ENCODE measurements around the gene STRIT1. TPM values are rescaled to one million over a fixed set of nuclear protein-coding genes. Genes with fewer than 3 reads are reported as not detected.

Gene STRIT1
- total and polyA plus RNA-seq, 9 donors = not detected

DNA sequence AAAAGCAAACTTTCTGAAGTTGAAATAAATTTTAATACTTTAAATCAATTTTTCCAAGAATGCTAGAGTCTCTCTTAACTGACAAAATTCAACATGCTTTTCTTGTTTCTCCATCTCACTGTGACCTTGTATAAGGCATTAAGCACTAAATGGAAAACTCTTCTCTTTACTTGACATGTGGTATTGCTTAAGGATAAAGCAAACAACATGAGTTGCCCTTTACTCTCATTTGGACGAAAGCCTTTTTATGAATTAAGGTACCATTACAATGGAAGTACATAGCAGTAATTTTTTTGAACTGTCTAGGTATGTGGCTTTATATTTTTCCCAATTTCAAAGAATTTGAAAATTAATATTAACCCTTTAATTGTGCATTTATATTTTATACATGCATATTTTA lies 1.4 kb downstream of the STRIT1 start:
- no peaks in the 10 kb centered on the region for H3K36me3 ChIP-seq
- no peak overlapping the region for H3K4me3 ChIP-seq

DNA sequence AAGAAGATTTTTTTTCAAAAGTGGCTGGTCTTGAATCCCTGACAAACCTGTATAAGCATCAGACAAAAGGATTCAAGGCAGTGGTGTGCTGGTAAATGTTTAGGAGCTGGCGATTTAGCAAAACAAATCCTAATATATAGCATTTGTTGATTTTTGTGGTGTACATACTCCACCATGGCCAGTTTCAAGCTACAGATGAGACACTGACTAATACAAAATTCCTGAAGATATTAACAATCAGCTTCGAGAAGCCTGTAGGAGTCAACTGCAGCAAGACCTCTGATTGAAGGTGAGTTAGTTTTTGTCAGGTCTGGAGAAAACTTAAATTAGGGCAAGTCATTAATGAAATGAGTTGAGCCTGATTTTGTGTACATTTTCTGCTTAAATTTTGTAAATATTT lies 6.7 kb downstream of the STRIT1 start:
- no peak for DNase-seq
- 66 to 72% (median 67%) methylated on average over 2 of the region's 2 CpGs for WGBS, 3 donors
- no peaks in the 10 kb centered on the region for H3K4me1 ChIP-seq (ENCODE audit: insufficient read depth)

More for the DNA sequence above, 1.4 kb downstream of the STRIT1 start:
- no peaks in the 10 kb centered on the region for H3K9me3 ChIP-seq
- intact Hi-C loops (cut with DNase I) = no loop called here
- no peaks in the 10 kb centered on the region for H3K4me1 ChIP-seq (ENCODE audit: insufficient read depth)
- WGBS, 3 donors = 34 to 52% (median 37%) methylated on average over 1 of the region's 1 CpG
- H3K27me3 ChIP-seq = no peaks in the 10 kb centered on the region
- H3K27ac ChIP-seq = no peak overlapping the region
- no peak for TF ChIP-seq EP300 (IDR thresholded peaks at IDR 0.05)
- no peak for TF ChIP-seq POLR2A (IDR thresholded peaks at IDR 0.05)
- TF ChIP-seq, protein P1, sequence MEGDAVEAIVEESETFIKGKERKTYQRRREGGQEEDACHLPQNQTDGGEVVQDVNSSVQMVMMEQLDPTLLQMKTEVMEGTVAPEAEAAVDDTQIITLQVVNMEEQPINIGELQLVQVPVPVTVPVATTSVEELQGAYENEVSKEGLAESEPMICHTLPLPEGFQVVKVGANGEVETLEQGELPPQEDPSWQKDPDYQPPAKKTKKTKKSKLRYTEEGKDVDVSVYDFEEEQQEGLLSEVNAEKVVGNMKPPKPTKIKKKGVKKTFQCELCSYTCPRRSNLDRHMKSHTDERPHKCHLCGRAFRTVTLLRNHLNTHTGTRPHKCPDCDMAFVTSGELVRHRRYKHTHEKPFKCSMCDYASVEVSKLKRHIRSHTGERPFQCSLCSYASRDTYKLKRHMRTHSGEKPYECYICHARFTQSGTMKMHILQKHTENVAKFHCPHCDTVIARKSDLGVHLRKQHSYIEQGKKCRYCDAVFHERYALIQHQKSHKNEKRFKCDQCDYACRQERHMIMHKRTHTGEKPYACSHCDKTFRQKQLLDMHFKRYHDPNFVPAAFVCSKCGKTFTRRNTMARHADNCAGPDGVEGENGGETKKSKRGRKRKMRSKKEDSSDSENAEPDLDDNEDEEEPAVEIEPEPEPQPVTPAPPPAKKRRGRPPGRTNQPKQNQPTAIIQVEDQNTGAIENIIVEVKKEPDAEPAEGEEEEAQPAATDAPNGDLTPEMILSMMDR (IDR thresholded peaks at IDR 0.05) = no peak
- no peak for DNase-seq

DNA sequence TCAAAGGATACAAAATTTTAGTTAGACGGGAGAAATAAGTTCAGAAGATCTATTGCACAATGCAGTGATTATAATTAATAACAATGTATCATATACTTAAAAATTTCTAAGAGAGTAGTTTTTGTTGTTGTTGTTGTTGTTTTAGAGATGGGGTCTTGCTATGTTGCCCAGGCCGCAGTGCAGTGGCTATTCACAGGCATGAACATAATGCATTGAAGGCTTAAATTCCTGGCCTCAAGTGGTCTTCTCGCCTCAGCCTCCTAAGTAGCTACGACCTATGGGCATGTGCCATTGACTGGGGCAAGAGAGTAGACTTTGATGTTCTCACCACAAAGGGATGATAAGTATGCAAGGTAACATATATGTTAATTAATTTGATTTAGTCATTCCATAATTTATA lies 7.5 kb downstream of the STRIT1 start:
- WGBS, 3 donors = 85 to 93% (median 89%) methylated on average over 4 of the region's 4 CpGs
- no peak for TF ChIP-seq EP300 (IDR thresholded peaks at IDR 0.05)
- no peak for TF ChIP-seq POLR2A (IDR thresholded peaks at IDR 0.05)
- TF ChIP-seq, protein P1 (IDR thresholded peaks at IDR 0.05) = no peak

More for the DNA sequence above, 6.7 kb downstream of the STRIT1 start:
- TF ChIP-seq EP300 (IDR thresholded peaks at IDR 0.05) (no peak), POLR2A (IDR thresholded peaks at IDR 0.05) (no peak)
- TF ChIP-seq, protein P1 (IDR thresholded peaks at IDR 0.05) = no peak
- no peaks in the 10 kb centered on the region for H3K9me3 ChIP-seq
- H3K27me3 ChIP-seq = no peaks in the 10 kb centered on the region
- intact Hi-C loops (cut with DNase I) = no loop called here
- no peaks in the 10 kb centered on the region for H3K36me3 ChIP-seq
- no peak overlapping the region for H3K4me3 ChIP-seq
- no peak overlapping the region for H3K27ac ChIP-seq

DNA sequence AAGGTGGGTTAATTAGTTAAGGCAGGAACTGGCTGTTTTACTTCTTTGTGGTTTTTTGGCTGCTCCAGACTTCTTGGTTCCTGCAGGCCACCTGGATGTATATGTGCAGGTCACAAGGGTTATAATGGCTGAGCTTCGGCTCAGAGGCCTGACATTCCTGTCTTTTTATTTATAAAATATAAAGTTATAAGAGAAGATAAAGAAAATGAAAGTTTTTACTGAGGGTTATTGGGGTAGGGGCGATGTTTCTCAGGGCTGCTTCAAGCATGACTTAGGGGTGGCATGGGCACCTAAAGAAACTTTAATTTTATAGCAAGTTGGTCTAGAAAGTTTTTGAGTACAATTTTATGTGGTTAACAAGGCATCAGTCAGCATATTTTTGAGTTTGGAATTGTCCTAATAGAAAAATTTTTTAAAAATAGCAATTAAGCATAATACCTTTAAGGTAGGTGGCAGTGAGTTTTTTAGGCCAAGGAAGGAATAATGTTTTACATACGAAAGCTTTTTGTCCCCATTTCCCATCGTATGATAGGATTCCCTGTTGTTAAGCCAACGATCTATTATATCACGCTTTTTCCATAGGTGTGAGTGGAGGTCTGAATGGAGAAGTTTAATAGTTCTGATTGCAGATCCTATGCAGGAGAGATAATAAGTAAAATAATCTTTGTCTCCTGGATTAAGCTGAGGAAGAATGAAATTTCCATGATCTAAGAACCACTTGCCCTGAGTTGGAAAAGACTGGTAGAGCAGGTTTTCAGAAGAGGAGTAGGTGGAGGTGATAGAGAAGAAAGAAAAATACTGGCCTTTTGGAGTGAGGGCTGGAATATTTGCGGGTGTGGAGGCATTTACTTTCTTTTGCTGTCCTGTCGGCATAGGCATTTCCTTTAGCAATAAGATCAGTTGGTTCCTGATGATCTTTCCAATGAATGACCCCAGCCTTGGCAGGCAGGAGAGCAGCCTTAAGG lies 10.1 kb downstream of the STRIT1 start:
- TF ChIP-seq, protein P1 (IDR thresholded peaks at IDR 0.05) = no peak
- TF ChIP-seq POLR2A (IDR thresholded peaks at IDR 0.05) = no peak
- no peak for TF ChIP-seq EP300 (IDR thresholded peaks at IDR 0.05)
- 78 to 87% (median 86%) methylated on average over 8 of the region's 8 CpGs for WGBS, 3 donors
- Histone ChIP-seq H3K36me3 (no peaks in the 10 kb centered on the region), H3K9me3 (no peaks in the 10 kb centered on the region), H3K27ac (no peak overlapping the region), H3K4me3 (no peak overlapping the region), H3K27me3 (no peaks in the 10 kb centered on the region), H3K4me1 (ENCODE audit: insufficient read depth) (no peaks in the 10 kb centered on the region)
- DNase-seq = no peak
- intact Hi-C loops (cut with DNase I) = no loop called here

More for the DNA sequence above, 7.5 kb downstream of the STRIT1 start:
- Histone ChIP-seq H3K4me1 (ENCODE audit: insufficient read depth) (no peaks in the 10 kb centered on the region), H3K36me3 (no peaks in the 10 kb centered on the region), H3K27me3 (no peaks in the 10 kb centered on the region), H3K9me3 (no peaks in the 10 kb centered on the region), H3K4me3 (no peak overlapping the region), H3K27ac (no peak overlapping the region)
- no peak for DNase-seq
- intact Hi-C loops (cut with DNase I) = no loop called here

Measured in ovary (tissue), 9 donors.